Measurements from ENCODE around the gene ZDHHC5.

The ZDHHC5 gene

GRCh38 chr11:57735619-57736298, 67.8 kb downstream of the ZDHHC5 start:
- no peak for DNase-seq

- peak; percentile 89 for DNase-seq
Observed at GRCh38 chr11:57741132-57742086, 73.5 kb downstream of the ZDHHC5 start, which contains the start of gene SELENOH. SELENOH (plus strand) TSS chr11:57741491; CDS start chr11:57741596, 105 bp downstream.

GRCh38 chr11:57742087-57742452, 74.2 kb downstream of the ZDHHC5 start:
- DNase-seq: no peak

- DNase-seq: no peak
Observed at GRCh38 chr11:57744357-57744756, 76.4 kb downstream of the ZDHHC5 start.

GRCh38 chr11:57745206-57745605, 77.3 kb downstream of the ZDHHC5 start:
- no peak for DNase-seq

- no peak for DNase-seq
Observed at GRCh38 chr11:57746920-57747319, 79.0 kb downstream of the ZDHHC5 start.
